ENCODE measurements around the gene OFD1. TPM values are rescaled to one million over a fixed set of nuclear protein-coding genes. Genes with fewer than 3 reads are reported as not detected.

OFD1 gene
- 6.6 and 6.7 TPM in 2 replicates for total RNA-seq

GRCh38 chrX:13734278-13735172 is at the start of gene OFD1, which contains the start of gene TRAPPC2:
Gene OFD1, plus strand, starts transcription at chrX:13734748. Its CDS starts 324 bp downstream, at chrX:13735072.
Gene TRAPPC2, minus strand, starts transcription at chrX:13734620. Its CDS starts 14,657 bp downstream, at chrX:13719963.

GRCh38 chrX:13688958-13689740 is 45.4 kb upstream of the OFD1 start, which contains the start of gene RAB9A:
Gene RAB9A, plus strand, starts transcription at chrX:13689128. Its CDS starts 19,619 bp downstream, at chrX:13708747.

GRCh38 chrX:13816643-13817627 is 82.4 kb downstream of the OFD1 start, which contains the start of gene GPM6B:
Gene GPM6B, minus strand, starts transcription at chrX:13817093. Its CDS starts 189 bp downstream, at chrX:13816904.

Other genes with a start within 250 kb of the OFD1 start
- not detected in 2 replicates for gene EGFL6, start 165.1 kb upstream of the OFD1 start, total RNA-seq
- gene TCEANC, start 81.6 kb upstream of the OFD1 start, total RNA-seq, result 2.4 and 2.8 TPM in 2 replicates
- 19.2 and 22.1 TPM in 2 replicates for gene RAB9A, start 45.6 kb upstream of the OFD1 start, total RNA-seq
- gene TRAPPC2, start 128 bp upstream of the OFD1 start, total RNA-seq, result 12.2 and 12.3 TPM in 2 replicates
- 0.09 and 0.11 TPM in 2 replicates for gene GPM6B, start 82.3 kb downstream of the OFD1 start, total RNA-seq

Data from dermis lymphatic vessel endothelial cell (primary cell).